HG03064 (cell line): ENCODE measurements around the gene RABGAP1L.
"Not testable (repeated sequence)": the region's sequence is repeated elsewhere in the genome, so short reads cannot be mapped to it uniquely, and the experiment has no call there.

Experiments used
- ATAC-seq: cut with Tn5 transposase; IDR thresholded peaks from one replicate; pipeline ENCODE4 v1.9.1; 2021; ENCODE audit warnings: low read depth; ENCODE audit not compliant: unreplicated experiment

The RABGAP1L gene

DNA sequence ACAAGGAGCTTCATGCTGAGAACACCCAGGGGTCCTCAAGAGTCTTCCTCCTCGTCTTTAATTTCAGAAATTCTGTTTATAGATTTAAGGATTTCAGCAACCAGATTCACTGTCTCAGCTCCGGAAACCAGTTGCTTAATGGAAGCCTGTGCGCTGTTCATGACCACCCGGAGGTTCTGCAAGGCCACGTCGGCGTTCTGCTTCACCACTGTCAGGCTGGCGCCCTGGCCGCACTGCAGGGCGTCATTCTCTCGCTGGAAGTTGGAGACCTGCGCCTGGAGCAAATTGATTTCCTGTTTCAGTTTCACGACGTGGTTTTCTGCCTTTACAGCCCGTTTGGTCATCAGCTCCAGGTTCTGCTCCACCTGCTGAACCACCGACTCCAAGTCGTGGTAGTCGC, 885.3 kb downstream of the RABGAP1L start:
- ATAC-seq: not testable (repeated sequence)
